ENCODE results near the gene ARMCX2. TPM values are rescaled to one million over a fixed set of nuclear protein-coding genes. Genes with fewer than 3 reads are reported as not detected.

The ARMCX2 gene
- 9.7 and 9.9 TPM in 2 replicates for total RNA-seq

GRCh38 chrX:101659601-101660063 is at the start of gene ARMCX2:
Gene ARMCX2 (minus strand): TSS chrX:101659850. CDS start chrX:101657588, 2,262 bp downstream.
- no peaks in the 10 kb centered on the region for H3K9me3 Mint-ChIP-seq
- intact Hi-C loops (cut with micrococcal nuclease), result no loop called here

GRCh38 chrX:101709384-101709783 is 49.7 kb upstream of the ARMCX2 start:
- intact Hi-C loops (cut with micrococcal nuclease), result no loop called here
- Mint-ChIP-seq H3K27ac (no peak overlapping the region), H3K27me3 (ENCODE audit: low read depth) (no peaks in the 10 kb centered on the region), H3K4me1 (ENCODE audit: low read depth) (no peaks in the 10 kb centered on the region), H3K36me3 (ENCODE audit: low read depth) (no peaks in the 10 kb centered on the region), H3K9me3 (no peaks in the 10 kb centered on the region), H3K4me3 (ENCODE audit: low read depth) (no peak overlapping the region)
- DNase-seq (ENCODE audit: low spot score), result no peak

More at GRCh38 chrX:101659601-101660063, at the start of gene ARMCX2:
- Mint-ChIP-seq H3K4me3 (ENCODE audit: low read depth) (peak within 1 kb of the TSS; percentile 79), H3K27me3 (ENCODE audit: low read depth) (peaks cover 12% of the 10 kb centered on the region), H3K36me3 (ENCODE audit: low read depth) (no peaks in the 10 kb centered on the region), H3K27ac (no peak within 1 kb of the TSS), H3K4me1 (ENCODE audit: low read depth) (peaks cover 8% of the 10 kb centered on the region)
- no peak for DNase-seq (ENCODE audit: low spot score)

- DNase-seq (ENCODE audit: low spot score), result no peak
- Mint-ChIP-seq H3K27ac (no peak overlapping the region), H3K9me3 (no peaks in the 10 kb centered on the region), H3K36me3 (ENCODE audit: low read depth) (no peaks in the 10 kb centered on the region), H3K4me3 (ENCODE audit: low read depth) (no peak overlapping the region), H3K4me1 (ENCODE audit: low read depth) (no peaks in the 10 kb centered on the region), H3K27me3 (ENCODE audit: low read depth) (no peaks in the 10 kb centered on the region)
- intact Hi-C loops (cut with micrococcal nuclease), result no loop called here
Measured at GRCh38 chrX:101708163-101708562, 48.5 kb upstream of the ARMCX2 start.

DNA sequence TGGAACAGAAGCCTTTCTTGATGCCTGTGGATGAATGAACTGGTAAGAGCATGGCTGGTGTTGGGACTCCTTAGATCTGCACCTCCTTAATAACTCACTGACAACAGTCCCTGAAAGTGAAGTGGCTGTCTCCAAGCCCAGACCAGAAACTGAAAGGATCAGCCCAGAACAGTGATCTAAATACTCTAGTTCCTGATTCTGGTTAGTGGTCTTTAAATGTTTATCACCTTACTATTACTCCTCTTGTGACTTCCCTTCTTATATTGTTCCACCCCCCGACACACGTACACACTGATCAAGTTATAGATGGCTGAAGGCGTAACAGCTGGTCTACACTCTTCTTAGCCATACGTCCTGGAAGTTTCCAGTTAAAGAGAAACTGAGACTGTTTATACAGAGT is 33.8 kb upstream of the ARMCX2 start:
- H3K27me3 Mint-ChIP-seq (ENCODE audit: low read depth), result no peaks in the 10 kb centered on the region
- no peaks in the 10 kb centered on the region for H3K4me1 Mint-ChIP-seq (ENCODE audit: low read depth)
- H3K9me3 Mint-ChIP-seq, result no peaks in the 10 kb centered on the region

GRCh38 chrX:101691835-101692234 is 32.2 kb upstream of the ARMCX2 start:
- no peaks in the 10 kb centered on the region for H3K27me3 Mint-ChIP-seq (ENCODE audit: low read depth)
- H3K9me3 Mint-ChIP-seq, result no peaks in the 10 kb centered on the region
- H3K27ac Mint-ChIP-seq, result no peak overlapping the region
- no peaks in the 10 kb centered on the region for H3K4me1 Mint-ChIP-seq (ENCODE audit: low read depth)
- intact Hi-C loops (cut with micrococcal nuclease), result no loop called here
- no peak for DNase-seq (ENCODE audit: low spot score)
- no peak overlapping the region for H3K4me3 Mint-ChIP-seq (ENCODE audit: low read depth)
- H3K36me3 Mint-ChIP-seq (ENCODE audit: low read depth), result no peaks in the 10 kb centered on the region

More for the DNA sequence above, 33.8 kb upstream of the ARMCX2 start:
- no peak overlapping the region for H3K27ac Mint-ChIP-seq
- H3K4me3 Mint-ChIP-seq (ENCODE audit: low read depth), result no peak overlapping the region
- intact Hi-C loops (cut with micrococcal nuclease), result no loop called here
- no peak for DNase-seq (ENCODE audit: low spot score)
- H3K36me3 Mint-ChIP-seq (ENCODE audit: low read depth), result no peaks in the 10 kb centered on the region

GRCh38 chrX:101686574-101686973 is 26.9 kb upstream of the ARMCX2 start:
- Mint-ChIP-seq H3K4me1 (ENCODE audit: low read depth) (no peaks in the 10 kb centered on the region), H3K27me3 (ENCODE audit: low read depth) (no peaks in the 10 kb centered on the region), H3K9me3 (no peaks in the 10 kb centered on the region), H3K27ac (no peak overlapping the region), H3K4me3 (ENCODE audit: low read depth) (no peak overlapping the region), H3K36me3 (ENCODE audit: low read depth) (no peaks in the 10 kb centered on the region)
- intact Hi-C loops (cut with micrococcal nuclease), result no loop called here
- no peak for DNase-seq (ENCODE audit: low spot score)

DNA sequence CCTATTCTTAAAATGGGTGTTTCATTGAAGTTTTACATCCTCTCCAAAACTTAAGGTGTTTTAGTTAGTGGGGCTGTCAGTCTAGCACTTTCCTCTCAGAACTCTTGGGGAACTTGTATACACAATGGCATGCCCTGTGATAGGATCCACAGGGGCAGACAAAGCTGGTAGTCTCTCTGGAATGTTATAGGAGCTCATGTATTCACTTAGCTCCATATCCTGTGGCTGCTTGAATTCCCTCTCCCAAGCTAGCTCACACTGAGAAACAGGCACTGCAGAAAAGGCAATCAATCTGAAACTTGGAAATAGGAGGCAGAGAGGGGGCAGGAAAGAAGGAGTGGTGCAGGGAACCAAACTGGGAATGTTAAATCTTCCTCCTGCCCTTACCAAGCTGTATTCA is 26.3 kb upstream of the ARMCX2 start:
- no peak overlapping the region for H3K4me3 Mint-ChIP-seq (ENCODE audit: low read depth)
- no peak overlapping the region for H3K27ac Mint-ChIP-seq

DNA sequence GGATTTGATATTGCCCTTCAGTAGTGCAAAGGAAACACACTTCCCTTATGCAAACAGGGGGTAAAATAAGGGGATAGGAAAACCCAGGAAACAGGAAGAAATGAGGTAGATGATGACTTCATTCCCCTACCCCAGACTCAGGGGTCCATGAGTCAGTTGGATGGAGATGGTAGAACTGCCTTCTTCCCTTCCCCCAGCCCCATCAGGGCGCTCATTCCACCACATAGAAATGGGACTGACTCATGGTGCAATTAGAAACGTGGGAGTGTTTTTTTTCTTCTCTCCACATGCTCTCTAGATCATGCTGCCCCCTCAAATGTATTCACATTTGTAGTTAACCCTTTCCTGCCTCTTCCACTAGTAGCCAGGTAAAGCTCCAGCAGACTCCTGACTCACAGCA is 23.1 kb upstream of the ARMCX2 start:
- H3K27me3 Mint-ChIP-seq (ENCODE audit: low read depth), result no peaks in the 10 kb centered on the region
- H3K4me3 Mint-ChIP-seq (ENCODE audit: low read depth), result no peak overlapping the region
- no peaks in the 10 kb centered on the region for H3K9me3 Mint-ChIP-seq
- no peaks in the 10 kb centered on the region for H3K4me1 Mint-ChIP-seq (ENCODE audit: low read depth)
- no peak for DNase-seq (ENCODE audit: low spot score)
- intact Hi-C loops (cut with micrococcal nuclease), result no loop called here
- no peak overlapping the region for H3K27ac Mint-ChIP-seq
- H3K36me3 Mint-ChIP-seq (ENCODE audit: low read depth), result no peaks in the 10 kb centered on the region

More for the DNA sequence above, 26.3 kb upstream of the ARMCX2 start:
- Mint-ChIP-seq H3K4me1 (ENCODE audit: low read depth) (no peaks in the 10 kb centered on the region), H3K27me3 (ENCODE audit: low read depth) (no peaks in the 10 kb centered on the region), H3K36me3 (ENCODE audit: low read depth) (no peaks in the 10 kb centered on the region), H3K9me3 (no peaks in the 10 kb centered on the region)
- intact Hi-C loops (cut with micrococcal nuclease), result no loop called here
- no peak for DNase-seq (ENCODE audit: low spot score)

DNA sequence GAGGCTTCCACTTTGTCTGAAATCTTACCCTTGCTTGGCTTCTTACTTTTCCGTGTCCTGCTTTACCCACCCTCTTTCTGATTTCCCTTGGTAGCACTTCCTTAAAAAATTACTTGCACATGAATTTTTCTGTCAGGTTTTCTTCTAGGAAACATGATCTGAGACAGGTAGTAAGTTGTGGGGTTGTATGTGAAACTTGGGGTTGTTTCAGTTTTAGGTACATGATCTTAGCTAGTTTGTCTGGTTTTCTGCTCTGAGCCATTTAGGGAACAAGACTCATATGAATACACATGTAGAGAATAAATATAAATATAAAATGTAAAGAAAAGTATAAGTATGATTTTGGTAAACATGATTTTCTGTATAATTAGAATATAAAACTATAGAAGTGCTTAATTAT is 17.4 kb upstream of the ARMCX2 start:
- DNase-seq (ENCODE audit: low spot score), result no peak
- Mint-ChIP-seq H3K27me3 (ENCODE audit: low read depth) (peaks cover 8% of the 10 kb centered on the region), H3K9me3 (no peaks in the 10 kb centered on the region), H3K4me1 (ENCODE audit: low read depth) (no peaks in the 10 kb centered on the region), H3K27ac (no peak overlapping the region), H3K4me3 (ENCODE audit: low read depth) (no peak overlapping the region), H3K36me3 (ENCODE audit: low read depth) (no peaks in the 10 kb centered on the region)
- intact Hi-C loops (cut with micrococcal nuclease), result no loop called here

DNA sequence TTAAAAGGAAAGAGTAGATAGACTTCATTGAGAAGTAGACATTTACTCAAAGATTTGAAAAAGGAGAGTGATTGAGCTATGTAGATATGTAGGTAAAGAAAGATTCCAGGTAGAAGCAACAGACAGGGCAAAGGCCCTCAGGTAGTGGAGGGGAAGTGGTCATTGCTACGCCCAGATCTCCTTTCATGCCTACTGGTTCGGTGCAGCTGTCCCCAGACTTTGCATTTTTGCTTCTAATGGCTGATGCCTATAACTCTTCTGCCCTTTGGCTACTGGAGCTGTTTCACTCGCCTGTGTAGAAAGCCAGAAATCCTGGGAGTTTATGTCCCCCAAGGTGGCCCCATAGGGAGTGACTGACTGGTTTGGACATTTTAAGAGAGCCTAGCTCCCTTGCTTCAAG is 16.9 kb upstream of the ARMCX2 start:
- DNase-seq (ENCODE audit: low spot score), result no peak
- intact Hi-C loops (cut with micrococcal nuclease), result no loop called here
- H3K27ac Mint-ChIP-seq, result no peak overlapping the region
- no peaks in the 10 kb centered on the region for H3K36me3 Mint-ChIP-seq (ENCODE audit: low read depth)
- peaks cover 8% of the 10 kb centered on the region for H3K27me3 Mint-ChIP-seq (ENCODE audit: low read depth)
- H3K9me3 Mint-ChIP-seq, result no peaks in the 10 kb centered on the region
- no peak overlapping the region for H3K4me3 Mint-ChIP-seq (ENCODE audit: low read depth)
- no peaks in the 10 kb centered on the region for H3K4me1 Mint-ChIP-seq (ENCODE audit: low read depth)

DNA sequence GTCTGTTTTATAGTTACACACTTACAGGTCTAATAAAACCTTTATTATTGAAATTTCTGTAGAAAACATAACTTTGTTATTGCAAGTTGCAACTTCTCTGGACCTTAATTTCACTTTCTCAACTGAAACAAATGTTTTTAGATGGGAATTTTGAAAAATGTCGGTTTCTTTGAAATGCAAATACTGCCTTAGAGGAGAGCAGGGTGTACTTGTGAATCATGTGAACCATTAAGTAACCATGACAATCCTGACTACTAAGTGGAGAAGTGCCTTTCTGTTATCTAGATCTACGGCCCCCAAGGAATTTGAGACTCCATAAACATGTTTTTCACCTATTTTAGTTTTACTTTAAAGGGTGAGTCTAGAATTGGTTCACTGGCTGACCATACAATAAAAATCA is 8.5 kb upstream of the ARMCX2 start:
- peaks cover 5% of the 10 kb centered on the region for H3K27me3 Mint-ChIP-seq (ENCODE audit: low read depth)
- no peak overlapping the region for H3K4me3 Mint-ChIP-seq (ENCODE audit: low read depth)
- no peaks in the 10 kb centered on the region for H3K36me3 Mint-ChIP-seq (ENCODE audit: low read depth)
- intact Hi-C loops (cut with micrococcal nuclease), result no loop called here
- H3K9me3 Mint-ChIP-seq, result no peaks in the 10 kb centered on the region
- H3K27ac Mint-ChIP-seq, result no peak overlapping the region
- H3K4me1 Mint-ChIP-seq (ENCODE audit: low read depth), result no peaks in the 10 kb centered on the region
- DNase-seq (ENCODE audit: low spot score), result no peak

- no peaks in the 10 kb centered on the region for H3K36me3 Mint-ChIP-seq (ENCODE audit: low read depth)
- H3K4me3 Mint-ChIP-seq (ENCODE audit: low read depth), result peak overlapping the region; percentile 79
- no peak overlapping the region for H3K27ac Mint-ChIP-seq
- DNase-seq (ENCODE audit: low spot score), result peak; percentile 30
- no peaks in the 10 kb centered on the region for H3K9me3 Mint-ChIP-seq
- intact Hi-C loops (cut with micrococcal nuclease), result no loop called here
- H3K4me1 Mint-ChIP-seq (ENCODE audit: low read depth), result peaks cover 8% of the 10 kb centered on the region
- peaks cover 12% of the 10 kb centered on the region for H3K27me3 Mint-ChIP-seq (ENCODE audit: low read depth)
Measured at GRCh38 chrX:101658661-101659491, 774 bp downstream of the ARMCX2 start.

- Mint-ChIP-seq H3K9me3 (no peaks in the 10 kb centered on the region), H3K4me1 (ENCODE audit: low read depth) (peaks cover 8% of the 10 kb centered on the region), H3K4me3 (ENCODE audit: low read depth) (no peak overlapping the region), H3K36me3 (ENCODE audit: low read depth) (no peaks in the 10 kb centered on the region), H3K27me3 (ENCODE audit: low read depth) (peaks cover 9% of the 10 kb centered on the region), H3K27ac (no peak overlapping the region)
- DNase-seq (ENCODE audit: low spot score), result no peak
- intact Hi-C loops (cut with micrococcal nuclease), result no loop called here
Measured at GRCh38 chrX:101657495-101657894, 2.2 kb downstream of the ARMCX2 start.

All from activated T-helper 2 cell treated with anti-CD3 and anti-CD28 coated beads, Interferon-gamma antibody, Interleukin-2, Interleukin-4, amounts not matched to agents 10 μg/mL and 5 μg/mL and 100 μg/mL, durations not matched to agents 14 hours and 24 hours and 36 hours (primary cell).